Measurements from ENCODE around the gene GIMAP8. TPM values are rescaled to one million over a fixed set of nuclear protein-coding genes. Genes with fewer than 3 reads are reported as not detected.

The GIMAP8 gene
- total RNA-seq, 2 donors from 2014 or later, result not detected

GRCh38 chr7:150465414-150465813 lies 15.0 kb downstream of the GIMAP8 start:
- no peak for DNase-seq
- H3K36me3 Mint-ChIP-seq (ENCODE audit: low read depth), result no peaks in the 10 kb centered on the region
- no peaks in the 10 kb centered on the region for H3K4me1 Mint-ChIP-seq

DNA sequence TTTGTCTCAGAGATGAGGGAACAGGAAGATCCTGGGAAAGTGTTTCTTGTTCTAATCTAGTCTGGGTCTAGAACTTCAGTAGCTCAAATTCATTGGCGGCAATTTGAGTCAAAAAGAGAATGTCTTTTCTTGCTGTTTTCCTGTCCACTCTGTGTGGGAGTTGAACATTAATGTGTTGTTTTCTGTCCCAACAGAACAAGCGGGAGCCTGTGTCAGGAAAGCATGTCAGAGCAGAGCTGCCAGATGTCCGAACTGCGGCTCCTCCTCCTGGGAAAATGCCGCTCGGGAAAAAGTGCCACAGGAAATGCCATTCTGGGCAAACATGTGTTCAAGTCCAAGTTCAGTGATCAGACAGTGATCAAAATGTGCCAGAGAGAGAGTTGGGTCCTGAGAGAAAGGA lies 16.0 kb downstream of the GIMAP8 start:
- peaks cover 38% of the 10 kb centered on the region for H3K27me3 Mint-ChIP-seq (ENCODE audit: insufficient read depth)
- H3K9me3 Mint-ChIP-seq, result peaks cover 10% of the 10 kb centered on the region
- Histone ChIP-seq H3K9ac (ENCODE audit: extremely low read depth, low read length, poor library complexity, severe bottlenecking) (no peak overlapping the region), H3K4me1 (ENCODE audit: control insufficient read depth, insufficient read depth, low read length) (no peaks in the 10 kb centered on the region), H3K27me3 (ENCODE audit: control insufficient read depth, insufficient read depth, low read length, poor library complexity, severe bottlenecking) (no peaks in the 10 kb centered on the region), H3K9me3 (ENCODE audit: control insufficient read depth, low read length) (no peaks in the 10 kb centered on the region), H3K27ac (ENCODE audit: low read depth, low read length) (no peak overlapping the region), H3K36me3 (ENCODE audit: control insufficient read depth, insufficient read depth, low read length) (no peaks in the 10 kb centered on the region), H3K4me3 (ENCODE audit: low read length) (no peak overlapping the region)
- H3K36me3 Mint-ChIP-seq (ENCODE audit: low read depth), result no peaks in the 10 kb centered on the region
- no peak overlapping the region for H3K4me3 Mint-ChIP-seq
- H3K27ac Mint-ChIP-seq, result no peak overlapping the region
- TF ChIP-seq, protein P1, sequence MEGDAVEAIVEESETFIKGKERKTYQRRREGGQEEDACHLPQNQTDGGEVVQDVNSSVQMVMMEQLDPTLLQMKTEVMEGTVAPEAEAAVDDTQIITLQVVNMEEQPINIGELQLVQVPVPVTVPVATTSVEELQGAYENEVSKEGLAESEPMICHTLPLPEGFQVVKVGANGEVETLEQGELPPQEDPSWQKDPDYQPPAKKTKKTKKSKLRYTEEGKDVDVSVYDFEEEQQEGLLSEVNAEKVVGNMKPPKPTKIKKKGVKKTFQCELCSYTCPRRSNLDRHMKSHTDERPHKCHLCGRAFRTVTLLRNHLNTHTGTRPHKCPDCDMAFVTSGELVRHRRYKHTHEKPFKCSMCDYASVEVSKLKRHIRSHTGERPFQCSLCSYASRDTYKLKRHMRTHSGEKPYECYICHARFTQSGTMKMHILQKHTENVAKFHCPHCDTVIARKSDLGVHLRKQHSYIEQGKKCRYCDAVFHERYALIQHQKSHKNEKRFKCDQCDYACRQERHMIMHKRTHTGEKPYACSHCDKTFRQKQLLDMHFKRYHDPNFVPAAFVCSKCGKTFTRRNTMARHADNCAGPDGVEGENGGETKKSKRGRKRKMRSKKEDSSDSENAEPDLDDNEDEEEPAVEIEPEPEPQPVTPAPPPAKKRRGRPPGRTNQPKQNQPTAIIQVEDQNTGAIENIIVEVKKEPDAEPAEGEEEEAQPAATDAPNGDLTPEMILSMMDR (conservative IDR thresholded peaks at IDR 0.05), result no peak
- DNase-seq, result no peak
- 82 to 87% methylated on average over 5 to 6 of the region's 6 CpGs for WGBS, 2 experiments (ENCODE audit: insufficient coverage in 1 of 2, insufficient read length in 1 of 2)
- H3K4me1 Mint-ChIP-seq, result no peaks in the 10 kb centered on the region

More at GRCh38 chr7:150465414-150465813, 15.0 kb downstream of the GIMAP8 start:
- no peaks in the 10 kb centered on the region for H3K4me1 ChIP-seq (ENCODE audit: control insufficient read depth, insufficient read depth, low read length)
- H3K27ac Mint-ChIP-seq, result no peak overlapping the region
- H3K27me3 Mint-ChIP-seq (ENCODE audit: insufficient read depth), result peaks cover 38% of the 10 kb centered on the region
- TF ChIP-seq, protein P1 (conservative IDR thresholded peaks at IDR 0.05), result no peak
- no peak overlapping the region for H3K27ac ChIP-seq (ENCODE audit: low read depth, low read length)
- 94% methylated on average over 2 of the region's 2 CpGs for WGBS, 2 experiments (ENCODE audit: insufficient coverage in 1 of 2, insufficient read length in 1 of 2)
- peaks cover 10% of the 10 kb centered on the region for H3K9me3 Mint-ChIP-seq
- no peaks in the 10 kb centered on the region for H3K27me3 ChIP-seq (ENCODE audit: control insufficient read depth, insufficient read depth, low read length, poor library complexity, severe bottlenecking)
- no peaks in the 10 kb centered on the region for H3K9me3 ChIP-seq (ENCODE audit: control insufficient read depth, low read length)
- no peak overlapping the region for H3K4me3 ChIP-seq (ENCODE audit: low read length)
- no peak overlapping the region for H3K9ac ChIP-seq (ENCODE audit: extremely low read depth, low read length, poor library complexity, severe bottlenecking)
- no peak overlapping the region for H3K4me3 Mint-ChIP-seq
- H3K36me3 ChIP-seq (ENCODE audit: control insufficient read depth, insufficient read depth, low read length), result no peaks in the 10 kb centered on the region

- Histone ChIP-seq H3K9me3 (ENCODE audit: control insufficient read depth, low read length) (no peaks in the 10 kb centered on the region), H3K27ac (ENCODE audit: low read depth, low read length) (no peak overlapping the region), H3K4me1 (ENCODE audit: control insufficient read depth, insufficient read depth, low read length) (no peaks in the 10 kb centered on the region), H3K4me3 (ENCODE audit: low read length) (no peak overlapping the region), H3K27me3 (ENCODE audit: control insufficient read depth, insufficient read depth, low read length, poor library complexity, severe bottlenecking) (no peaks in the 10 kb centered on the region), H3K9ac (ENCODE audit: extremely low read depth, low read length, poor library complexity, severe bottlenecking) (no peak overlapping the region), H3K36me3 (ENCODE audit: control insufficient read depth, insufficient read depth, low read length) (no peaks in the 10 kb centered on the region)
- WGBS, 2 experiments (ENCODE audit: insufficient coverage in 1 of 2, insufficient read length in 1 of 2), result 100% methylated on average over 3 of the region's 3 CpGs; no CpG with 5 or more reads in 1 of the 2 experiments
- H3K9me3 Mint-ChIP-seq, result peaks cover under 1% of the 10 kb centered on the region
- DNase-seq, result no peak
- no peak overlapping the region for H3K27ac Mint-ChIP-seq
- TF ChIP-seq, protein P1 (conservative IDR thresholded peaks at IDR 0.05), result no peak
- H3K27me3 Mint-ChIP-seq (ENCODE audit: insufficient read depth), result peaks cover 37% of the 10 kb centered on the region
- no peak overlapping the region for H3K4me3 Mint-ChIP-seq
- no peaks in the 10 kb centered on the region for H3K4me1 Mint-ChIP-seq
- H3K36me3 Mint-ChIP-seq (ENCODE audit: low read depth), result no peaks in the 10 kb centered on the region
These were observed 17.8 kb downstream of the GIMAP8 start for GRCh38 chr7:150468241-150468640.
